GM23338 (cell line): ENCODE results near the gene C17orf107. TPM values are rescaled to one million over a fixed set of nuclear protein-coding genes. Genes with fewer than 3 reads are reported as not detected.

Source experiments
- ATAC-seq: fragments of 200-7000 bp; cut with Tn5 transposase; 3 replicates; pipeline ENCODE4 v1.9.1; 2020
- DNase-seq: peaks from one replicate; pipeline ENCODE4 v3.0.0-alpha.2; 2015; ENCODE audit warnings: low spot score
- H2AFZ ChIP-seq: fragments of 200-600 bp; sonication (generic); 2 replicates; pipeline ENCODE4 v1.8.0; 2016; ENCODE audit warnings: antibody characterized with exemption, mild to moderate bottlenecking, moderate library complexity
- H3F3A ChIP-seq: fragments of 200-600 bp; sonication (generic); replicated peaks from 2 replicates; pipeline ENCODE4 v1.8.0; 2017; ENCODE audit warnings: antibody characterized with exemption, mixed run types, low read depth
- H3K27ac ChIP-seq: fragments of 200-600 bp; sonication (generic); 2 replicates; pipeline ENCODE4 v1.6.1; 2016; ENCODE audit warnings: low read depth
- H3K27me3 ChIP-seq: fragments of 200-600 bp; sonication (generic); 2 replicates; pipeline ENCODE4 v1.8.0; 2016; ENCODE audit warnings: mild to moderate bottlenecking, mixed run types, moderate library complexity; ENCODE audit not compliant: insufficient read depth
- H3K36me3 ChIP-seq: fragments of 200-600 bp; sonication (generic); 2 replicates; pipeline ENCODE4 v1.8.0; 2016; ENCODE audit warnings: mild to moderate bottlenecking; ENCODE audit not compliant: insufficient read depth
- H3K4me1 ChIP-seq: fragments of 200-600 bp; sonication (generic); 2 replicates; pipeline ENCODE4 v1.8.0; 2016; ENCODE audit warnings: mild to moderate bottlenecking, moderate library complexity; ENCODE audit not compliant: insufficient read depth
- H3K4me2 ChIP-seq: fragments of 200-600 bp; sonication (generic); 2 replicates; pipeline ENCODE4 v1.7.1; 2017; ENCODE audit warnings: mixed run types
- H3K4me3 ChIP-seq: fragments of 200-600 bp; sonication (generic); 2 replicates; pipeline ENCODE4 v1.6.1; 2016; ENCODE audit warnings: mixed run types
- H3K79me2 ChIP-seq: fragments of 200-600 bp; sonication (generic); replicated peaks from 2 replicates; pipeline ENCODE4 v1.8.0; 2017; ENCODE audit warnings: mild to moderate bottlenecking; ENCODE audit not compliant: insufficient read depth
- H3K9me2 ChIP-seq: fragments of 200-600 bp; sonication (generic); 2 replicates; pipeline ENCODE4 v1.8.0; 2017; ENCODE audit not compliant: insufficient read depth
- H4K20me1 ChIP-seq: fragments of 200-600 bp; sonication (generic); replicated peaks from 2 replicates; pipeline ENCODE4 v1.8.0; 2017; ENCODE audit warnings: mild to moderate bottlenecking; ENCODE audit not compliant: insufficient read depth
- H3K27ac Mint-ChIP-seq: 2 replicates; pipeline ENCODE4 v1.8.0; 2020; ENCODE audit warnings: inconsistent platforms, mild to moderate bottlenecking, moderate library complexity, mixed read lengths
- H3K27me3 Mint-ChIP-seq: 3 replicates; pipeline ENCODE4 v1.8.0; 2022; ENCODE audit warnings: low read depth, mild to moderate bottlenecking, moderate library complexity, mixed read lengths, inconsistent platforms; ENCODE audit not compliant: insufficient read depth, poor library complexity
- H3K36me3 Mint-ChIP-seq: 3 replicates; pipeline ENCODE4 v1.8.0; 2021; ENCODE audit warnings: low read depth, mild to moderate bottlenecking, inconsistent platforms, moderate library complexity, mixed read lengths
- H3K4me1 Mint-ChIP-seq: 3 replicates; pipeline ENCODE4 v1.8.0; 2020; ENCODE audit warnings: mild to moderate bottlenecking, inconsistent platforms, mixed read lengths
- H3K4me3 Mint-ChIP-seq: 3 replicates; pipeline ENCODE4 v1.8.0; 2021; ENCODE audit warnings: moderate library complexity, mild to moderate bottlenecking, inconsistent platforms, mixed read lengths
- H3K9me3 Mint-ChIP-seq: 3 replicates; pipeline ENCODE4 v1.8.0; 2020; ENCODE audit warnings: moderate library complexity, mild to moderate bottlenecking, inconsistent platforms, mixed read lengths
- CTCF ChIP-seq, 2 experiments: fragments of 200-600 bp in 1 of 2; sonication (generic) in 1 of 2; conservative IDR thresholded peaks; 2 replicates each; pipeline versions ENCODE4 v1.5.1 to v1.6.1; 2016 to 2017; ENCODE audit warnings: antibody characterized with exemption in 2 of 2, low read depth in 2 of 2, mild to moderate bottlenecking in 2 of 2, moderate library complexity in 1 of 2
- ETS1 ChIP-seq: IDR thresholded peaks from 2 replicates; pipeline ENCODE4 v1.6.1; 2016; ENCODE audit warnings: antibody characterized with exemption
- EZH2 ChIP-seq: fragments of 200-600 bp; sonication (generic); IDR thresholded peaks from one replicate; pipeline ENCODE4 v1.8.0; 2017; ENCODE audit warnings: antibody characterized with exemption, mild to moderate bottlenecking, low read depth; ENCODE audit not compliant: unreplicated experiment
- JUNB ChIP-seq: IDR thresholded peaks from one replicate; pipeline ENCODE4 v1.6.1; 2016; ENCODE audit warnings: antibody characterized with exemption; ENCODE audit not compliant: unreplicated experiment
- NANOG ChIP-seq: IDR thresholded peaks from 2 replicates; pipeline ENCODE4 v1.6.1; 2016; ENCODE audit warnings: antibody characterized with exemption, borderline replicate concordance
- REST ChIP-seq: IDR thresholded peaks from one replicate; pipeline ENCODE4 v1.6.1; 2018; ENCODE audit warnings: antibody characterized with exemption; ENCODE audit not compliant: unreplicated experiment
- ZNF114 ChIP-seq: fragments of 250-450 bp; sonication (Bioruptor Pico); IDR thresholded peaks from 2 replicates; pipeline ENCODE4 v1.5.0; 2020; ENCODE audit warnings: mild to moderate bottlenecking, moderate library complexity
- ZNF462 ChIP-seq: fragments of 250-450 bp; sonication (Bioruptor Pico); IDR thresholded peaks from 2 replicates; pipeline ENCODE4 v1.5.0; 2020; ENCODE audit warnings: mild to moderate bottlenecking, moderate library complexity
- polyA plus RNA-seq: library from polyadenylated mRNA; unstranded; fragments of >200 nt; fragmentation: Nextera tagmentation; extraction: Ambion mirVana; gene quantifications from 2 replicates; pipeline ENCODE4 v1.2.1, GENCODE V29; 2016
- total RNA-seq: library from RNA; depleted of rRNA; stranded (reverse); fragments of >200 nt; shearing (Covaris generic); gene quantifications from 2 replicates; pipeline ENCODE4 v1.2.3, GENCODE V29; 2014

Gene C17orf107
- total and polyA plus RNA-seq, 2 experiments from 2014 or later: 1.9 to 5.9 TPM

DNA sequence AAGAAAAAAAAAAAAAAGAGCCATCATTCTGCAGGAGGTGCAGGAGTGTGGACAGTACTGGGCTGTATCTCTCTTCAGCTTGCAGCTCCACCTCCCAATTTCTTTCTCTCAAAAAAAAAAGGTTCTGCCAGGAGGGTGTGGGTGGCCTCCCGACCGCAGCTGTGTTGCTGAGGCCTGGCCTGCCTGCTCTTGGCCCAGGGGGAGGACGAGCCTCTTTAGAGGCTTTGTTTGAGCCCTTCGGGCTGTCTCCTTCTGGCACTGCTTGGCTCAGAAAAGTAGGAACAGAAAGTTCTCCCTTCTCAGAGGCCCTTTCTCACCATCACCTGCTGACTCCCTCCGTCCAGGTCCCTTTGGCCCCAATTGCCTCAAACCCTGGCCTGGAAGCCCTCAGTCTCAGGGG lies 22.2 kb upstream of the C17orf107 start (continued):
- TF ChIP-seq ZNF462 (no peak), NANOG (no peak), ZNF114 (CRISPR knock-in tag) (no peak), ETS1 (no peak)

GRCh38 chr17:4879601-4880000 lies 19.7 kb upstream of the C17orf107 start:
- DNase-seq (no peak), ATAC-seq (no peak)
- Mint-ChIP-seq H3K27ac (no peak overlapping the region), H3K36me3 (peaks cover 12% of the 10 kb centered on the region), H3K4me3 (no peak overlapping the region), H3K4me1 (peaks cover 14% of the 10 kb centered on the region), H3K27me3 (peaks cover 6% of the 10 kb centered on the region), H3K9me3 (no peaks in the 10 kb centered on the region)
- H4K20me1 ChIP-seq: 0 out of 2 replicates have a peak, but pooled peaks cover 3% of the 10 kb centered on the region
- H3F3A ChIP-seq: peaks cover 7% of the 10 kb centered on the region; the same call in 1 of the 2 replicates
- H3K27me3 ChIP-seq: no peaks in the 10 kb centered on the region
- no peaks in the 10 kb centered on the region for H3K79me2 ChIP-seq
- H3K4me2 ChIP-seq: no peak overlapping the region
- peaks cover 3% of the 10 kb centered on the region; the same call in 1 of the 2 replicates for H3K36me3 ChIP-seq
- H3K4me3 ChIP-seq: no peak overlapping the region
- H3K4me1 ChIP-seq: no peaks in the 10 kb centered on the region
- no peak overlapping the region for H2AFZ ChIP-seq
- no peaks in the 10 kb centered on the region for H3K9me2 ChIP-seq
- H3K27ac ChIP-seq: no peak overlapping the region
- TF ChIP-seq JUNB: no peak
- no peak for TF ChIP-seq ETS1
- no peak for TF ChIP-seq CTCF (conservative IDR thresholded peaks at IDR 0.05; ENCODE audit: low read depth in 2 of 2)
- TF ChIP-seq REST: no peak
- no peak for TF ChIP-seq NANOG
- no peak for TF ChIP-seq EZH2
- TF ChIP-seq ZNF114 (CRISPR knock-in tag): no peak
